ENCODE results near the gene RALGAPA2.
A peak's percentile ranks its signal among the peaks of the same experiment; 100 is the strongest.

- TF ChIP-seq CTCF (IDR thresholded peaks at IDR 0.05) (peak; percentile 13 to 63 (median 49)), POLR2A (IDR thresholded peaks at IDR 0.05) (no peak)
Measured at GRCh38 chr20:20568604-20569205, 143.7 kb downstream of the RALGAPA2 start.
